ENCODE results near the gene RPL38.

GRCh38 chr17:74231928-74232907 lies 28.7 kb downstream of the RPL38 start:
- TF ChIP-seq POLR2A (IDR thresholded peaks at IDR 0.05; ENCODE audit: low read depth, low read length) = no peak
- TF ChIP-seq POLR2AphosphoS5 (IDR thresholded peaks at IDR 0.05; ENCODE audit: low read depth, low read length) = no peak
- no peak for TF ChIP-seq TAF1 (IDR thresholded peaks at IDR 0.05; ENCODE audit: low read depth, low read length)
- TF ChIP-seq SPI1 (IDR thresholded peaks at IDR 0.05; ENCODE audit: low read depth, low read length) = no peak
- TF ChIP-seq PAX5 (IDR thresholded peaks at IDR 0.05; ENCODE audit: insufficient read depth, low read length, severe bottlenecking) = no peak
- TF ChIP-seq POU2F2 (IDR thresholded peaks at IDR 0.05; ENCODE audit: low read depth, low read length) = no peak
